MM.1S (cell line): ENCODE data around the gene PPP2R5B.
A peak's percentile ranks its signal among the peaks of the same experiment; 100 is the strongest.

ENCODE experiments used
- DNase-seq: peaks from one replicate; pipeline ENCODE4 v3.0.0-alpha.2; 2015
- H2AFZ ChIP-seq: fragments of 300-600 bp; sonication (generic); 2 replicates; pipeline ENCODE4 v1.6.0; 2016; ENCODE audit warnings: antibody characterized with exemption, low read length
- H3F3A ChIP-seq: fragments of 300-600 bp; sonication (generic); 2 replicates; pipeline ENCODE4 v1.6.1; 2016; ENCODE audit warnings: mild to moderate bottlenecking, antibody characterized with exemption, low read length, moderate library complexity, mixed read lengths; ENCODE audit not compliant: insufficient read depth
- H3K27ac ChIP-seq: fragments of 300-600 bp; sonication (generic); 2 replicates; pipeline ENCODE4 v1.5.1; 2016; ENCODE audit warnings: mild to moderate bottlenecking, low read length
- H3K27me3 ChIP-seq: fragments of 300-600 bp; sonication (generic); replicated peaks from 2 replicates; pipeline ENCODE4 v1.6.0; 2016; ENCODE audit warnings: low read length; ENCODE audit not compliant: insufficient read depth
- H3K36me3 ChIP-seq: fragments of 300-600 bp; sonication (generic); replicated peaks from 2 replicates; pipeline ENCODE4 v1.6.1; 2016; ENCODE audit warnings: mild to moderate bottlenecking, low read length, mixed read lengths; ENCODE audit not compliant: insufficient read depth
- H3K4me1 ChIP-seq: fragments of 300-600 bp; sonication (generic); 2 replicates; pipeline ENCODE4 v1.6.1; 2016; ENCODE audit warnings: low read length, mixed read lengths
- H3K4me2 ChIP-seq: fragments of 300-600 bp; sonication (generic); 2 replicates; pipeline ENCODE4 v1.6.0; 2016; ENCODE audit warnings: low read depth, low read length
- H3K4me3 ChIP-seq: fragments of 300-600 bp; sonication (generic); 2 replicates; pipeline ENCODE4 v1.5.1; 2016; ENCODE audit warnings: low read length, mixed read lengths
- H3K79me2 ChIP-seq: fragments of 300-600 bp; sonication (generic); 2 replicates; pipeline ENCODE4 v1.6.1; 2016; ENCODE audit warnings: mixed run types, low read length, mixed read lengths
- H3K9ac ChIP-seq: fragments of 300-600 bp; sonication (generic); 2 replicates; pipeline ENCODE4 v1.6.1; 2016; ENCODE audit warnings: low read length, mixed read lengths
- H3K9me2 ChIP-seq: fragments of 300-600 bp; sonication (generic); replicated peaks from 2 replicates; pipeline ENCODE4 v1.6.1; 2016; ENCODE audit warnings: mild to moderate bottlenecking, low read length, mixed read lengths; ENCODE audit not compliant: insufficient read depth
- H3K9me3 ChIP-seq: fragments of 300-600 bp; sonication (generic); replicated peaks from 2 replicates; pipeline ENCODE4 v1.6.1; 2016; ENCODE audit warnings: mild to moderate bottlenecking, low read length, mixed read lengths; ENCODE audit not compliant: insufficient read depth
- H4K20me1 ChIP-seq: fragments of 300-600 bp; sonication (generic); 2 replicates; pipeline ENCODE4 v1.6.1; 2016; ENCODE audit warnings: mild to moderate bottlenecking, low read length, moderate library complexity, mixed read lengths; ENCODE audit not compliant: insufficient read depth
- EZH2 ChIP-seq: fragments of 300-600 bp; sonication (generic); optimal IDR thresholded peaks from 2 replicates; pipeline ENCODE3; 2017; ENCODE audit warnings: low read depth, mild to moderate bottlenecking, antibody characterized with exemption, low read length, mixed read lengths
- EZH2phosphoT487 ChIP-seq: fragments of 300-600 bp; sonication (generic); IDR thresholded peaks from 2 replicates; pipeline ENCODE4 v1.6.1; 2018; ENCODE audit warnings: antibody characterized with exemption, low read length
- TF ChIP-seq, protein P1 (sequence below): fragments of 300-600 bp; sonication (generic); IDR thresholded peaks from 2 replicates; pipeline ENCODE4 v1.5.1; 2016; ENCODE audit warnings: antibody characterized with exemption, low read length, mixed read lengths

PPP2R5B gene

DNA sequence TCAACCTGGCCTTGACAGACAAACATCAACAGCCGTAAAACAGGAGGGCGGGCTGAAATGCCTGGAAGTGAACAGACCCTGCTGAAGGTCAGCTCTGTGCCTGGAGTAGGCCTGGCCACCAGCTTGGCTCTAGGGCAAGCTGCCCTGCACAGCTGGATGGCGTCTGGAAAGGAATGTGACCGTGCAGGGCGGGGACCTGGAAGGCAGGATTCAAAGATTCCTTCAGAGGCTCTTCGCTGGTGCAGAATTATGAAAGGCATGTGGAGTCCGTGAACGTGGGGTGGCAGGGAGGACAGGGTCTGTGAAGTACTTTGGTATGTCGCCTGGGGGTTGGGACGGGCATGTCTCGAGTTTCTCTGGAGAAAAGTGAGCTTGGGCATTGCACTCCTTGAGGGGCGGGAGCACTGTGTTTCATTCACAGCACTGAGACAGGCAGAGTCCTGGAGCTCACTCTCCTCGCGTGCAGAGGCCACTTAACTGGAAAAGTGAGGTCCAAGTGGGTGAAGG, 47.6 kb upstream of the PPP2R5B start:
- Histone ChIP-seq H3K9me3 (no peaks in the 10 kb centered on the region), H3K36me3 (no peaks in the 10 kb centered on the region), H3K4me2 (peak overlapping the region; percentile 99), H3K79me2 (peaks cover 45% of the 10 kb centered on the region), H3K4me1 (peaks cover 30% of the 10 kb centered on the region), H3K9ac (peak overlapping the region; percentile 76; the same call in 1 of the 2 replicates), H3F3A (peaks cover 16% of the 10 kb centered on the region), H2AFZ (no peak overlapping the region), H3K27me3 (peaks cover 6% of the 10 kb centered on the region), H3K4me3 (peak overlapping the region; percentile 96), H4K20me1 (no peaks in the 10 kb centered on the region), H3K27ac (no peak overlapping the region), H3K9me2 (no peaks in the 10 kb centered on the region)
- TF ChIP-seq EZH2 (no peak), EZH2phosphoT487 (no peak)
- TF ChIP-seq, protein P1, sequence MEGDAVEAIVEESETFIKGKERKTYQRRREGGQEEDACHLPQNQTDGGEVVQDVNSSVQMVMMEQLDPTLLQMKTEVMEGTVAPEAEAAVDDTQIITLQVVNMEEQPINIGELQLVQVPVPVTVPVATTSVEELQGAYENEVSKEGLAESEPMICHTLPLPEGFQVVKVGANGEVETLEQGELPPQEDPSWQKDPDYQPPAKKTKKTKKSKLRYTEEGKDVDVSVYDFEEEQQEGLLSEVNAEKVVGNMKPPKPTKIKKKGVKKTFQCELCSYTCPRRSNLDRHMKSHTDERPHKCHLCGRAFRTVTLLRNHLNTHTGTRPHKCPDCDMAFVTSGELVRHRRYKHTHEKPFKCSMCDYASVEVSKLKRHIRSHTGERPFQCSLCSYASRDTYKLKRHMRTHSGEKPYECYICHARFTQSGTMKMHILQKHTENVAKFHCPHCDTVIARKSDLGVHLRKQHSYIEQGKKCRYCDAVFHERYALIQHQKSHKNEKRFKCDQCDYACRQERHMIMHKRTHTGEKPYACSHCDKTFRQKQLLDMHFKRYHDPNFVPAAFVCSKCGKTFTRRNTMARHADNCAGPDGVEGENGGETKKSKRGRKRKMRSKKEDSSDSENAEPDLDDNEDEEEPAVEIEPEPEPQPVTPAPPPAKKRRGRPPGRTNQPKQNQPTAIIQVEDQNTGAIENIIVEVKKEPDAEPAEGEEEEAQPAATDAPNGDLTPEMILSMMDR: no peak
- no peak for DNase-seq

GRCh38 chr11:64877390-64878222, 46.9 kb upstream of the PPP2R5B start:
- H3F3A ChIP-seq: peaks cover 16% of the 10 kb centered on the region
- TF ChIP-seq, protein P1: no peak
- no peak for TF ChIP-seq EZH2
- no peak for TF ChIP-seq EZH2phosphoT487
- peak overlapping the region; percentile 99 for H3K4me2 ChIP-seq
- H3K9me3 ChIP-seq: no peaks in the 10 kb centered on the region
- H3K79me2 ChIP-seq: peaks cover 42% of the 10 kb centered on the region
- H3K36me3 ChIP-seq: no peaks in the 10 kb centered on the region
- no peaks in the 10 kb centered on the region for H3K9me2 ChIP-seq
- H3K27me3 ChIP-seq: peaks cover 14% of the 10 kb centered on the region
- no peak for DNase-seq
- peak overlapping the region; percentile 88 for H2AFZ ChIP-seq
- H3K4me1 ChIP-seq: peaks cover 30% of the 10 kb centered on the region
- peak overlapping the region; percentile 76 for H3K9ac ChIP-seq
- no peak overlapping the region; the same call in 1 of the 2 replicates for H3K27ac ChIP-seq
- H3K4me3 ChIP-seq: peak overlapping the region; percentile 96
- H4K20me1 ChIP-seq: no peaks in the 10 kb centered on the region

- Histone ChIP-seq H2AFZ (peak overlapping the region; percentile 88), H3K36me3 (no peaks in the 10 kb centered on the region), H3K4me3 (peak overlapping the region; percentile 96), H3K79me2 (peaks cover 41% of the 10 kb centered on the region), H3K4me1 (peaks cover 30% of the 10 kb centered on the region), H3K27ac (peak overlapping the region; percentile 30; the same call in 1 of the 2 replicates), H3K9me3 (no peaks in the 10 kb centered on the region), H3K4me2 (peak overlapping the region; percentile 99), H3K9me2 (no peaks in the 10 kb centered on the region), H3K27me3 (peaks cover 17% of the 10 kb centered on the region), H3F3A (peaks cover 16% of the 10 kb centered on the region), H4K20me1 (no peaks in the 10 kb centered on the region), H3K9ac (peak overlapping the region; percentile 76)
- no peak for TF ChIP-seq EZH2
- TF ChIP-seq EZH2phosphoT487: no peak
- TF ChIP-seq, protein P1: no peak
- no peak for DNase-seq
Measured at GRCh38 chr11:64878223-64878493, 46.3 kb upstream of the PPP2R5B start.
